ENCODE measurements around the gene CYFIP2. TPM values are rescaled to one million over a fixed set of nuclear protein-coding genes. Genes with fewer than 3 reads are reported as not detected.
A peak's percentile ranks its signal among the peaks of the same experiment; 100 is the strongest.

The CYFIP2 gene
- total RNA-seq, 1 experiment from 2014 or later: 95.3 TPM

- no peak for TF ChIP-seq ZNF281 (CRISPR knock-in tag; IDR thresholded peaks at IDR 0.05)
- TF ChIP-seq SMAD4 (CRISPR knock-in tag; IDR thresholded peaks at IDR 0.05): no peak
- no peak for TF ChIP-seq E2F1 (CRISPR knock-in tag; IDR thresholded peaks at IDR 0.05)
- peak; percentile 40; the same call in 1 of the 2 replicates for TF ChIP-seq TP53 (CRISPR knock-in tag; IDR thresholded peaks at IDR 0.05)
- TF ChIP-seq PRRX2 (CRISPR knock-in tag; IDR thresholded peaks at IDR 0.05): no peak
- no peak for TF ChIP-seq MYBL2 (CRISPR knock-in tag; IDR thresholded peaks at IDR 0.05)
Observed at GRCh38 chr5:157265714-157266285, at the start of gene CYFIP2 (continued).

DNA sequence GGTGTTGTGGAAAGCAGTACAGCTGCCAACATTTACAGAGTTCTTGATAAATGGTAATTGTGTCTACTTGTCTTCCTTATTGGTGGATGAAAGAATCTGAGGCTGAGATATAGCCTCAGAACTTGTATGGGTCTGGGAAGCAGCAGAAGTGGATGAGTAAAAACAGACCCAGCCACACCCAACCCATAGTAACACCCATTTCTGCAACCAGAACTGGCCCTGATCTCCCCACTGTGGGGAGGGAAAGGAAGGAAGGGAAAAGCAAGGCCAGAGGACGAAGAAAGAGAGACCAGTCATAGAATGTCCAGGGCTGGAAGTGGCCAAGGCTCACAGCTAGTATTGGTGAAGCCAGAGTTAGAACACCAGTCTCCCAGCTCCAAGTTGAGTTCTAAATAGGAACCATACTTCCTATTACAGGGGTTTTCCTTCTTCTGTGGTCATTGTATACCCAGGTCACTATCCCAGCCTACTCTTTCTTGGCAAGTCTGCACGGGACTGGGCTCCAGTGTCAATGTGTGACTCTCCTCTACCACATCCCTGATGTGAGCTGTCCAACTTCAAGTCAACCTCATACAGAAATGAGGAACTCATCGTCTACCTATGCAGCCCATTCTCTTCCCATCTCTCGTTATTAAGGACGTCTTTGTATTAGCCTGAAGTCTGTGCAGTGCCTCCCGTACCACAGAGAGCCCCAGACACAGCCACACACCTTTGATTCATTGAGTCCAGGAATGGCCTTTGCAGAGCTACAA is 49.4 kb upstream of the CYFIP2 start:
- Mint-ChIP-seq H3K4me3 (no peak overlapping the region), H3K36me3 (no peaks in the 10 kb centered on the region), H3K27me3 (ENCODE audit: low read depth) (no peaks in the 10 kb centered on the region; the same call in 1 of the 2 replicates), H3K27ac (no peak overlapping the region), H3K9me3 (no peaks in the 10 kb centered on the region), H3K4me1 (peaks cover 3% of the 10 kb centered on the region)
- ChIA-PET CTCF (interaction anchor here (0.8 kb wide), 1 partner anchor 87 kb away, joined by 3 read pairs; no protein-coding TSS in a partner anchor), POLR2A (no interaction called here)
- ATAC-seq (no peak), DNase-seq (ENCODE audit: low spot score) (no peak)
- no peak for TF ChIP-seq ZNF671 (CRISPR knock-in tag; IDR thresholded peaks at IDR 0.05)
- TF ChIP-seq TEAD1 (CRISPR knock-in tag; IDR thresholded peaks at IDR 0.05): no peak
- no peak for TF ChIP-seq ZBTB21 (CRISPR knock-in tag; IDR thresholded peaks at IDR 0.05; ENCODE audit: borderline replicate concordance)
- TF ChIP-seq MYBL2 (CRISPR knock-in tag; IDR thresholded peaks at IDR 0.05): no peak
- no peak for TF ChIP-seq ZMAT4 (CRISPR knock-in tag; IDR thresholded peaks at IDR 0.05)
- no peak for TF ChIP-seq ZNF263 (CRISPR knock-in tag; IDR thresholded peaks at IDR 0.05; ENCODE audit: low read depth)
- no peak for TF ChIP-seq FOXJ3 (CRISPR knock-in tag; IDR thresholded peaks at IDR 0.05; ENCODE audit: borderline replicate concordance)
- no peak for TF ChIP-seq GTF2I (CRISPR knock-in tag; conservative IDR thresholded peaks at IDR 0.05)
- TF ChIP-seq CBFB (CRISPR knock-in tag; IDR thresholded peaks at IDR 0.05; ENCODE audit: low read depth): no peak

- no peak for ATAC-seq
- Mint-ChIP-seq H3K4me3 (no peak overlapping the region), H3K27me3 (ENCODE audit: low read depth) (no peaks in the 10 kb centered on the region; the same call in 1 of the 2 replicates), H3K4me1 (peaks cover 3% of the 10 kb centered on the region), H3K36me3 (no peaks in the 10 kb centered on the region), H3K27ac (no peak overlapping the region), H3K9me3 (no peaks in the 10 kb centered on the region)
- no peak for DNase-seq (ENCODE audit: low spot score)
- ChIA-PET CTCF (interaction anchor here (0.8 kb wide), 1 partner anchor 86 kb away, joined by 3 read pairs; no protein-coding TSS in a partner anchor), POLR2A (no interaction called here)
- no peak for TF ChIP-seq GTF2I (CRISPR knock-in tag; conservative IDR thresholded peaks at IDR 0.05)
- no peak for TF ChIP-seq USF1 (CRISPR knock-in tag; IDR thresholded peaks at IDR 0.05)
- TF ChIP-seq ARID4B (CRISPR knock-in tag; IDR thresholded peaks at IDR 0.05; ENCODE audit: borderline replicate concordance): no peak
- TF ChIP-seq GABPB1 (CRISPR knock-in tag; IDR thresholded peaks at IDR 0.05): no peak
- TF ChIP-seq SMAD4 (CRISPR knock-in tag; IDR thresholded peaks at IDR 0.05): no peak
- TF ChIP-seq ELF4 (CRISPR knock-in tag; IDR thresholded peaks at IDR 0.05; ENCODE audit: low read depth): no peak
- no peak for TF ChIP-seq SMAD3 (CRISPR knock-in tag; IDR thresholded peaks at IDR 0.05; ENCODE audit: borderline replicate concordance)
- TF ChIP-seq HMGXB4 (CRISPR knock-in tag; IDR thresholded peaks at IDR 0.05): no peak
Observed at GRCh38 chr5:157217289-157218024, 48.5 kb upstream of the CYFIP2 start.

Data from WTC11 (cell line).